Kidney epithelial cell (primary cell): ENCODE data around the gene GPR83. TPM values are rescaled to one million over a fixed set of nuclear protein-coding genes. Genes with fewer than 3 reads are reported as not detected.

ENCODE experiments used
- DNase-seq: peaks from one replicate; pipeline ENCODE4 v3.0.0-alpha.2; 2010; ENCODE audit warnings: low read depth
- H3K27me3 ChIP-seq: 2 replicates; pipeline ENCODE4 v1.6.0; 2011; ENCODE audit warnings: low read length; ENCODE audit not compliant: control insufficient read depth, insufficient read depth
- H3K36me3 ChIP-seq: 2 replicates; pipeline ENCODE4 v1.5.1; 2011; ENCODE audit warnings: low read length; ENCODE audit not compliant: control insufficient read depth, insufficient read depth
- H3K4me3 ChIP-seq: 2 replicates; pipeline ENCODE4 v1.5.1; 2011; ENCODE audit warnings: low read depth, mild to moderate bottlenecking, control low read depth, low read length
- total RNA-seq: library from RNA; depleted of rRNA; stranded (reverse); fragments of >200 nt; gene quantifications from 2 replicates; pipeline ENCODE4 v1.2.3, GENCODE V29; 2015
- TF ChIP-seq, protein P1 (sequence below): IDR thresholded peaks from 2 replicates; pipeline ENCODE4 v1.5.1; 2011; ENCODE audit warnings: mild to moderate bottlenecking, moderate library complexity, low read length, control low read depth, inconsistent platforms; ENCODE audit not compliant: insufficient read depth, poor library complexity, severe bottlenecking

Gene GPR83
- total RNA-seq, 1 donor from 2014 or later: not detected

GRCh38 chr11:94329501-94329900 is 71.7 kb downstream of the GPR83 start:
- no peak overlapping the region for H3K4me3 ChIP-seq
- TF ChIP-seq, protein P1, sequence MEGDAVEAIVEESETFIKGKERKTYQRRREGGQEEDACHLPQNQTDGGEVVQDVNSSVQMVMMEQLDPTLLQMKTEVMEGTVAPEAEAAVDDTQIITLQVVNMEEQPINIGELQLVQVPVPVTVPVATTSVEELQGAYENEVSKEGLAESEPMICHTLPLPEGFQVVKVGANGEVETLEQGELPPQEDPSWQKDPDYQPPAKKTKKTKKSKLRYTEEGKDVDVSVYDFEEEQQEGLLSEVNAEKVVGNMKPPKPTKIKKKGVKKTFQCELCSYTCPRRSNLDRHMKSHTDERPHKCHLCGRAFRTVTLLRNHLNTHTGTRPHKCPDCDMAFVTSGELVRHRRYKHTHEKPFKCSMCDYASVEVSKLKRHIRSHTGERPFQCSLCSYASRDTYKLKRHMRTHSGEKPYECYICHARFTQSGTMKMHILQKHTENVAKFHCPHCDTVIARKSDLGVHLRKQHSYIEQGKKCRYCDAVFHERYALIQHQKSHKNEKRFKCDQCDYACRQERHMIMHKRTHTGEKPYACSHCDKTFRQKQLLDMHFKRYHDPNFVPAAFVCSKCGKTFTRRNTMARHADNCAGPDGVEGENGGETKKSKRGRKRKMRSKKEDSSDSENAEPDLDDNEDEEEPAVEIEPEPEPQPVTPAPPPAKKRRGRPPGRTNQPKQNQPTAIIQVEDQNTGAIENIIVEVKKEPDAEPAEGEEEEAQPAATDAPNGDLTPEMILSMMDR: no peak
- no peaks in the 10 kb centered on the region for H3K36me3 ChIP-seq
- no peak for DNase-seq
- no peaks in the 10 kb centered on the region for H3K27me3 ChIP-seq

- no peaks in the 10 kb centered on the region for H3K36me3 ChIP-seq
- no peaks in the 10 kb centered on the region for H3K27me3 ChIP-seq
- TF ChIP-seq, protein P1: no peak
- H3K4me3 ChIP-seq: no peak overlapping the region
- DNase-seq: no peak
These were observed 72.6 kb downstream of the GPR83 start for GRCh38 chr11:94328587-94329080.

Other genes starting within 250 kb of the GPR83 start
- gene IZUMO1R, start 96.8 kb downstream of the GPR83 start, total RNA-seq: not detected in 2 replicates
- 7.0 and 8.1 TPM in 2 replicates for gene MRE11, start 92.4 kb upstream of the GPR83 start, total RNA-seq
- gene ANKRD49, start 92.6 kb upstream of the GPR83 start, total RNA-seq: 7.5 and 16.7 TPM in 2 replicates
- not detected in 2 replicates for gene C11orf97, start 111.0 kb upstream of the GPR83 start, total RNA-seq
- gene FUT4, start 142.5 kb upstream of the GPR83 start, total RNA-seq: 12.3 and 13.4 TPM in 2 replicates
- 1.8 and 3.7 TPM in 2 replicates for gene PIWIL4, start 165.9 kb upstream of the GPR83 start, total RNA-seq